Esophagus squamous epithelium (tissue), 4 donors: Measurements from ENCODE around the gene ADAMTS2.

Experiments used
- CTCF ChIP-seq, 6 experiments: fragments of 450-650 bp in 4 of 6; fragments of 200-600 bp in 2 of 6; sonication (generic) in 2 of 6; IDR thresholded peaks; one replicate each; pipeline ENCODE4 v1.5.1; 2016 to 2019; ENCODE audit warnings: antibody characterized with exemption in 6 of 6, mild to moderate bottlenecking in 4 of 6, moderate library complexity in 4 of 6
- POLR2A ChIP-seq, 4 donors: fragments of 450-650 bp; IDR thresholded peaks; one replicate each; pipeline ENCODE4 v1.6.1; 2017; ENCODE audit warnings: antibody characterized with exemption in 4 of 4, mild to moderate bottlenecking in 4 of 4, moderate library complexity in 3 of 4

- TF ChIP-seq CTCF (IDR thresholded peaks at IDR 0.05) (no peak), POLR2A (IDR thresholded peaks at IDR 0.05) (no peak)
These were observed 191.8 kb downstream of the ADAMTS2 start for GRCh38 chr5:179153341-179153901.
